Activated CD8-positive, alpha-beta memory T cell treated with anti-CD3 and anti-CD28 coated beads for 4 hours (primary cell): ENCODE measurements around the gene IGFBP6.

ENCODE experiments used
- DNase-seq, 2 donors: peaks; one replicate each; pipeline ENCODE4 v3.0.0-alpha.2; 2020; ENCODE audit warnings: low read depth in 2 of 2

Gene IGFBP6

DNA sequence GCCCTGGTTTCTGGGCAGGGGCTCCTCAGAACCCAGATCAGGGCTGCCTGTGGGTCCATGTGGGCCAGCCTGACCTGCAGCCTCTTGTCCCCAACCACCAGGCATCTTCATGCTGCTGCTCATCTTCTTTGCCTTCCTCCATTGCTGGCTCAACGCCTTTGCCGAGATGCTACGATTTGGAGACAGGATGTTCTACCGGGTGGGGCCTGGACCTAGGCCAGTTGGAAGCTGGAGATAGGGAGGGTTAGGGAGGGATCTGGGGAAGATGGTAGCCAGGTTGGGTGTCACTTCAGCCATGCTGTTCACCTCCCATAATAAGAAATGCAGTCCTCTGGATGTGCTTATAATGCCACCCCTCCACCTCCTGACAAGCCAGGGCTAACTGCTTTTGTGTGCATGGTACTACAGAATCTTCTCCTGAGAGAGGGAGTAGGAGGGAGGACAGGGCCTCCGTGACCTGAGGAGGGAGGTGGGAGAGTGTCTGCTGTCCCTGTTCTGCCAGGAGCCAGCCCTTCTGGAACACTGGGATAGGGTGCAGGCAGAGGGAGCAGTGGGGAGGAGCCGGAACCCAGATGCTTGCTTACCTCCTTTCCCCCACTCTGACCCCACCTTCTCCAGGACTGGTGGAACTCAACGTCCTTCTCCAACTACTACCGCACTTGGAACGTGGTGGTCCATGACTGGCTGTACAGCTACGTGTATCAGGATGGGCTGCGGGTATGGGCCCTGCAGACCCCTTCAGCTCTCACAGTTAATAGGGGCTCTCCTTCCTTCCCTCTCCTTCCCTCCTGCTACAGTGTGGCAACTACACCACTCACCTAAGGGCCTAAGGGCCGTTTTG is 23.4 kb downstream of the IGFBP6 start:
- no peak for DNase-seq

- DNase-seq: no peak
Measured at GRCh38 chr12:53122961-53123468, 25.5 kb downstream of the IGFBP6 start.

DNA sequence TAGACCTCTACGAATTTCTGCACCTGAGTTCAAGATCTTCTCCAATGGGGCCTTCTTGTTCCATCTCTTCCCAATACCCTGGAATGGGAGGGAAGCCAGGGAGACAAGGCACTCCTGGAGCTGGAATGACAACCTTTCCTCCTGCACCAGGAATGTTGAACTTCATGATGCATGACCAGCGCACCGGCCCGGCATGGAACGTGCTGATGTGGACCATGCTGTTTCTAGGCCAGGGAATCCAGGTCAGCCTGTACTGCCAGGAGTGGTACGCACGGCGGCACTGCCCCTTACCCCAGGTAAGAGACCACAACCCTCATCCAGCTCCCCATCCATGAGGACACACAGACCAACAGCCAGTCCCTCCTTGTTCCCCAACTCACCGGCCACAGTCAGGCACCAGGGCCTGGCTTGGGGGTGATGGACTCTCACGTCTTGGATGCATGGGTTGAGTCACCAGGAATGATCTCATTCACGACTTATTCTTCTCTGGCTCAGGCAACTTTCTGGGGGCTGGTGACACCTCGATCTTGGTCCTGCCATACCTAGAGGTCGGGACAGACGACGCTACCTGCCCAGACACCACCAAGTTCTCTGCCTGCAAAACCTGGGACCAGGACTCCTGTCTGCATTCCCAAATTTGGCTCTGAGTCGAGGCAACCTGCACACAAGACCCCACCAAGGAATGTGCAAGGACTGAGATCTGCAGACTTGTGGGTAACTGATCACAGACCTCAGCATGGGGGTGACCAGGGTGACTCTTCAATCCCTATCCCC is 26.3 kb downstream of the IGFBP6 start:
- no peak for DNase-seq

DNA sequence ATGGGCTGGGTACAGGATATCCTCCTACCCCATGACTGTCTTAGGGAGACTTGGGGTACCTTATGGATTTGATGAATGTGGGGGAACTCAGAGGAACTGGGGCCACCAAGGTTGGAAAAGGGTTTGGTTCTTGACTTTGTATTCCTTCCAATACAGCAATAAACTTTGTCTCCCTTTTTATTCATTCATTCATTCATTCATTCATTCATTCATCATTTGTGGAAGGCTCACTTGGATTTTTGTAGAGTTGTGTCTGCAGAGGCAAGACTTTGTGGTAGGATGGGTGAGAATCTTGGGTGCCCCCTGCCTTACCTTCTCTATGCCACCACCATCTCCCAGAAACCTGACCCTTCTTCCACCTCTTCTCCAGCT is 26.9 kb downstream of the IGFBP6 start:
- no peak for DNase-seq

DNA sequence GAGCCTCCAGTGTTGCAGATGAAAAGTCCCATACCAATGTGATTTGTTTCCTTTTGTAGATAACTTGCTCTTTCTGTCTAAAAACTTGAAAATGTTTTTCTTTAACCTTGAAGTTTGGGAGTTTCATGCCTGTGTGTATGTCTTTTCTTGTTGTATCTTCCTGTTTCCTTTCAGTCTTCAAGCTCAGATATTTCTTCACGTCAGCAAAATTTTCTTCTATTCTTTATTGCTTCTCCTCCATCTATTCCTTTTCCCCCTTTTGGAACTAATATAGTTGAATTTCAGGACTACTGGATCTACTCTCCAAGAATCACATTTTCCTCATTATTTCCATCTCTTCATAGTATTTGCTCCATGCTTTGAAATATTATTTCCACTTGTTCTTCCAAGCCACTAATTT is 29.7 kb downstream of the IGFBP6 start:
- no peak for DNase-seq

DNA sequence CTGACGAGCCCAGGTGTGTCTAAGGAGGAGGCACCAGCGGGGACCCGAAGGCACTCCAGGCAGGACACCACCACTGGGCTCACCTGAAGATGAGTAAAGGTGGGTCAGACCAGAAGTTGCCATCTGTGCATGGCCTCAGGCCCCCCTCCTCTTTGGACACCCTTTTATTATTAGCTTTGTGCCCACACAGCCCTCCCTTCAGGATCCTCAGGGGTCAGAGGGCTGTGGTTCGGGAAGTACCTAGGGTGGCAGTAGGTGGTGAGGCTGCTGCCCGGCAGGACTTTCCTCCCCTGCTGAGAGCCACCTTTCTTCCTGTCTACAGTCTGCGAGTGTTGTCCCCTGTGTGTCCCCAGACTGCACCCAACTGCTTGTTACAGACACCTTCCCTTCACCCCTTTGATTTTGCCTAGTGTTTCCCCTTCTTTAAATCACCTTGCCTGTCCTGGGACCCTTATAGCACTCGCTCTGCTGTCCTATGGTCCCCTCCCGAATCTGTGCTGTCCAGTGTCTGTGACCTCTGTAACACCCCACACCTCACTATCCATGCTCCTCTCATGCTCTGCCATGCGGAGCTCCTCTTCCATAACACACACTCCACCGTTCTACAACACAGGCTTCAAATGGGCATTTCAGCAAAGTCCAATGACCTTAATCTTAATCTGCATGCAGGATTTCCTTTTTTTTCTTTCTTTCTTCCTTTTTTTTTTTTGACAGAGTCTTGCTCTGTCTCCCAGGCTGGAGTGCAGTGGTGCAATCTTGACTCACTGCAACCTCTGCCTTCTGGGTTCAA is 31.5 kb downstream of the IGFBP6 start:
- DNase-seq: no peak

DNA sequence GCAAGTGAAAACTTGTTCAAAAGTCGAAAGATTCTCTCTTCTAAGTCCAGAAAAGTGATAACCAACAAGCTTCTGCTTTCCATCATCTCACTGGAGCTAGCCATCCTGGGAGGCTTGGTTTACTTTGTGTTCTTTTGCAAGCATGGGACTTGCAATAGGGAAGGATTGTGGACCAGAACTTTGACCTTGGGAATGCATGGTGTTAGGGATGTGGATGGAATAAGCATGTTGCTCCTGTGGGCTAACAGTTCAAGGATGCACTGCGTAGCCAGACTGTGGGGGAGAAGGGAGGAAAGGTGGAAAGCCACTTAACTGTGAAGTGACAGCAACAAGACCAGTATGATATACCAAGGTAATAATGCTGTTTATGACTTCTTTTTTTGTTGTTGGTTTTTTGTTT is 34.4 kb downstream of the IGFBP6 start:
- DNase-seq: no peak

DNA sequence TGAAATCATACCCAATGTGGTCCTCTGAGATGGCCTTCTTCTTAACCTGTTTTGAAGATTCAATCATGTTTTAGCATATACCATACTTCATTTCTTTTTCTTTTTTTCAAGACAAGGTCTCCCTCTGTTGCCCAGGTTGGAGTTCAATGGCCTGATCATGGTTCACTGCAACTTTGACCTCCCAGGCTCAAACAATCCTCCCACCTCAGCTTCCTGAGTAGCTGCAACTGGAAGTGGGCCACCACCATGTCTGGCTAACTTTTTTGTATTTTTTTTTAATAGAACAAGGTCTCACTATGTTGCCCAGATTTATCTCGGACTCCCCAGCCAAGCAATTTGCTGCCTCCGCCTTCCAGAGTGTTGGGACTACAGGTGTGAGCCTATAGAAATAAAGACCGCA is 36.3 kb downstream of the IGFBP6 start:
- DNase-seq: no peak

DNA sequence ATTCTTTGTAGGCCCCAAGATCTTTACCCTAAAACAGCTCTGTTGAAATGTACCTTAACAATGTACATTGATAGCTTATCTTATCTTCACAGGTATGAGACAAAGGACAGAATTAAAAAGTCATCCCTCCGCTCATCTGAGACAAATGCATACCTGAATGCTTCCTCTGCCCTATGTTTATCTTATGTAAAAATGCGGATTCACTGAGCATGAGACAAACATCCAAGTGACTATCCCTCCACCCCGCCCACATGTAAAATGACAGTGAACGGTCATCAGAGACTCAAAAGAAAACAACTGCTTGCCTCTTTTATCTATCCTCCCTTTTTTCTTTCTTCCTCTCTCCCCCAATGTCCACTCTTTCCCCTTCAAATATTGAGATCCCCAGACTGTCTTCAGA is 45.9 kb downstream of the IGFBP6 start:
- DNase-seq: no peak

- no peak for DNase-seq
Measured at GRCh38 chr12:53145383-53146260, 48.2 kb downstream of the IGFBP6 start.

- DNase-seq: no peak
Measured at GRCh38 chr12:53147181-53147580, 49.7 kb downstream of the IGFBP6 start.

DNA sequence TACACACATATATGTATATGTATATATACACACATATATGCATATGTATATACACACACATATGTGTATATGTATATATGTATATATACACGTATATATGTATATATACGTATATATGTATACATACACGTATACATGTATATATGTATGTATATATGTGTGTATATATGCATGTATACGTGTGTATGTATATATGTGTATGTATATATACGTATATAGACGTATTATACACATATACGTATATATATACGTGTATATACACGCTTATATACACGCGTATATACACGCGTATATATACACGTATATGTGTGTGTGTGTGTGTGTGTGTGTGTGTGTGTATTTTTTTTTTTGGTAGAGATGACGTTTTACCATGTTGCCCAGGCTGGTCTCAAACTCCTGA is 50.2 kb downstream of the IGFBP6 start:
- DNase-seq: no peak

GRCh38 chr12:53151039-53151438 is 53.6 kb downstream of the IGFBP6 start:
- DNase-seq: no peak
